ENCODE data around the gene NAXD. TPM values are rescaled to one million over a fixed set of nuclear protein-coding genes. Genes with fewer than 3 reads are reported as not detected.

Gene NAXD
- total RNA-seq, 4 donors from 2014 or later: 27.1 to 43.2 (median 35.8) TPM

- Histone ChIP-seq H3K36me3 (peaks cover 0 to 52% (median 0%) of the 10 kb centered on the region in 3 donors), H3K4me3 (no peak overlapping the region), H3K9me3 (peaks cover 0 to 4% (median 0%) of the 10 kb centered on the region in 4 donors), H3K4me1 (peaks cover 0 to 10% (median 0%) of the 10 kb centered on the region in 4 donors), H3K27ac (no peak overlapping the region), H3K27me3 (no peaks in the 10 kb centered on the region)
- TF ChIP-seq CTCF (IDR thresholded peaks at IDR 0.05) (no peak), POLR2A (IDR thresholded peaks at IDR 0.05) (no peak)
- no peak for DNase-seq
These were observed 45.9 kb downstream of the NAXD start for GRCh38 chr13:110661256-110661655.

GRCh38 chr13:110662091-110662490 is 46.7 kb downstream of the NAXD start:
- H3K36me3 ChIP-seq: peaks cover 0 to 60% (median 0%) of the 10 kb centered on the region in 3 donors
- peaks cover 0 to 4% (median 0%) of the 10 kb centered on the region in 4 donors for H3K9me3 ChIP-seq

GRCh38 chr13:110662777-110663443 is 47.6 kb downstream of the NAXD start:
- H3K9me3 ChIP-seq: peaks cover 0 to 4% (median 0%) of the 10 kb centered on the region in 4 donors
- H3K4me3 ChIP-seq: no peak overlapping the region
- H3K27ac ChIP-seq: no peak overlapping the region
- peaks cover 0 to 6% (median 0%) of the 10 kb centered on the region in 4 donors for H3K4me1 ChIP-seq
- DNase-seq: peak in 1 of 3 donors; percentile 31
- no peaks in the 10 kb centered on the region for H3K27me3 ChIP-seq
- TF ChIP-seq POLR2A (IDR thresholded peaks at IDR 0.05) (no peak), CTCF (IDR thresholded peaks at IDR 0.05) (no peak)
- H3K36me3 ChIP-seq: peaks cover 0 to 59% (median 0%) of the 10 kb centered on the region in 3 donors

More at GRCh38 chr13:110662091-110662490, 46.7 kb downstream of the NAXD start:
- no peaks in the 10 kb centered on the region for H3K27me3 ChIP-seq
- no peak overlapping the region for H3K27ac ChIP-seq
- TF ChIP-seq CTCF (IDR thresholded peaks at IDR 0.05): no peak
- TF ChIP-seq POLR2A (IDR thresholded peaks at IDR 0.05): no peak
- H3K4me1 ChIP-seq: peaks cover 0 to 10% (median 0%) of the 10 kb centered on the region in 4 donors
- DNase-seq: no peak
- no peak overlapping the region for H3K4me3 ChIP-seq

- Histone ChIP-seq H3K4me1 (peaks cover 0 to under 1% (median 0%) of the 10 kb centered on the region in 4 donors), H3K4me3 (no peak overlapping the region), H3K27me3 (no peaks in the 10 kb centered on the region), H3K36me3 (peaks cover 0 to 57% (median 0%) of the 10 kb centered on the region in 3 donors), H3K9me3 (peaks cover 0 to 4% (median 0%) of the 10 kb centered on the region in 4 donors), H3K27ac (no peak overlapping the region)
- no peak for TF ChIP-seq POLR2A (IDR thresholded peaks at IDR 0.05)
- TF ChIP-seq CTCF (IDR thresholded peaks at IDR 0.05): no peak
- no peak for DNase-seq
These were observed 48.1 kb downstream of the NAXD start for GRCh38 chr13:110663491-110663890.

GRCh38 chr13:110664041-110664440 is 48.7 kb downstream of the NAXD start:
- Histone ChIP-seq H3K4me3 (no peak overlapping the region), H3K36me3 (peaks cover 0 to 57% (median 0%) of the 10 kb centered on the region in 3 donors), H3K4me1 (no peaks in the 10 kb centered on the region), H3K27me3 (no peaks in the 10 kb centered on the region), H3K9me3 (peaks cover 0 to 4% (median 0%) of the 10 kb centered on the region in 4 donors), H3K27ac (no peak overlapping the region)
- no peak for TF ChIP-seq POLR2A (IDR thresholded peaks at IDR 0.05)
- no peak for TF ChIP-seq CTCF (IDR thresholded peaks at IDR 0.05)
- DNase-seq: no peak
